H1 (cell line): ENCODE results near the gene PUDP. TPM values are rescaled to one million over a fixed set of nuclear protein-coding genes. Genes with fewer than 3 reads are reported as not detected.

Experiments used
- CTCF ChIA-PET: fragments of 300-600 bp; sonication (Branson Sonifier 250); formaldehyde crosslinking; loops from one replicate; lab custom pipeline; 2021; ENCODE audit not compliant: partially characterized antibody; lab: Charles Lee
- POLR2A ChIA-PET: fragments of 300-600 bp; sonication (Branson Sonifier 250); formaldehyde crosslinking; loops from one replicate; lab custom pipeline; 2021; ENCODE audit warnings: inconsistent platforms; ENCODE audit not compliant: partially characterized antibody; lab: Charles Lee
- DNase-seq, 2 experiments: peaks; one replicate each; pipeline versions ENCODE4 v3.0.0 to v3.0.0-alpha.2; 2010 to 2022; ENCODE audit warnings: low spot score in 2 of 2, low read depth in 1 of 2, mixed read lengths in 1 of 2
- FAIRE-seq: peaks from 2 replicates; lab custom pipeline; 2011; peaks lifted over from hg19 to GRCh38; lab: Jason Lieb, UNC
- H2AFZ ChIP-seq: 2 replicates; pipeline ENCODE4 v1.8.1; 2012; ENCODE audit warnings: low read length, inconsistent platforms
- H2AK5ac ChIP-seq: 2 replicates; pipeline ENCODE4 v1.6.1; 2013; ENCODE audit warnings: low read depth, low read length
- H2BK120ac ChIP-seq: replicated peaks from 2 replicates; pipeline ENCODE3; 2013; ENCODE audit warnings: low read depth, low read length, inconsistent platforms
- H2BK12ac ChIP-seq: 2 replicates; pipeline ENCODE4 v1.6.1; 2013; ENCODE audit warnings: low read depth, low read length
- H2BK15ac ChIP-seq: 2 replicates; pipeline ENCODE4 v1.6.1; 2013; ENCODE audit warnings: low read length
- H2BK20ac ChIP-seq: 2 replicates; pipeline ENCODE4 v1.6.1; 2013; ENCODE audit warnings: low read length
- H2BK5ac ChIP-seq: 2 replicates; pipeline ENCODE4 v1.6.1; 2013; ENCODE audit warnings: low read depth, low read length
- H3K14ac ChIP-seq: 2 replicates; pipeline ENCODE4 v1.6.1; 2013; ENCODE audit warnings: inconsistent platforms; ENCODE audit not compliant: insufficient read length
- H3K18ac ChIP-seq: 2 replicates; pipeline ENCODE4 v1.6.1; 2013; ENCODE audit warnings: low read length; ENCODE audit errors: extremely low read depth
- H3K23ac ChIP-seq: 2 replicates; pipeline ENCODE4 v1.6.1; 2013; ENCODE audit warnings: inconsistent platforms; ENCODE audit not compliant: insufficient read length
- H3K23me2 ChIP-seq: 2 replicates; pipeline ENCODE4 v1.6.1; 2013; ENCODE audit warnings: low read depth, low read length
- H3K27ac ChIP-seq: 2 replicates; pipeline ENCODE4 v1.6.1; 2011; ENCODE audit warnings: low read depth, low read length, inconsistent platforms
- H3K27me3 ChIP-seq, 4 experiments: replicated peaks in 1 of 4; 1 replicate in 1 of 4; 2 replicates in 3 of 4; pipeline versions ENCODE4 v1.6.1 to v1.8.1; 2011 to 2013; ENCODE audit warnings: low read length in 3 of 4, mild to moderate bottlenecking in 3 of 4, inconsistent platforms in 2 of 4, mixed read lengths in 2 of 4, moderate library complexity in 1 of 4; ENCODE audit not compliant: control insufficient read depth in 3 of 4, insufficient read depth in 3 of 4; ENCODE audit errors: extremely low read depth in 1 of 4
- H3K36me3 ChIP-seq, 4 experiments: 2 replicates each; pipeline versions ENCODE4 v1.6.1 to v1.8.1; 2011 to 2013; ENCODE audit warnings: mild to moderate bottlenecking in 4 of 4, low read length in 3 of 4, moderate library complexity in 2 of 4, control low read depth in 1 of 4, inconsistent platforms in 1 of 4; ENCODE audit not compliant: insufficient read depth in 4 of 4, control insufficient read depth in 2 of 4
- H3K4ac ChIP-seq: replicated peaks from 2 replicates; pipeline ENCODE3; 2013; ENCODE audit warnings: low read length, low read depth, mixed read lengths, inconsistent platforms; ENCODE audit not compliant: insufficient read length
- H3K4me1 ChIP-seq, 4 experiments: replicated peaks in 1 of 4; 1 replicate in 1 of 4; 2 replicates in 3 of 4; pipeline versions ENCODE4 v1.6.1 to v1.8.1; 2011 to 2013; ENCODE audit warnings: low read length in 3 of 4, inconsistent platforms in 2 of 4, mixed read lengths in 1 of 4; ENCODE audit not compliant: insufficient read depth in 4 of 4, control insufficient read depth in 3 of 4
- H3K4me2 ChIP-seq, 2 experiments: 2 replicates each; pipeline versions ENCODE4 v1.6.1 to v1.8.1; 2011 to 2013; ENCODE audit warnings: low read depth in 2 of 2, low read length in 2 of 2, control low read depth in 1 of 2, inconsistent platforms in 1 of 2, mild to moderate bottlenecking in 1 of 2; ENCODE audit not compliant: insufficient read depth in 1 of 2
- H3K4me3 ChIP-seq, 4 experiments: fragments of 200-600, 300-600 bp in 1 of 4; sonication (generic), shearing (Covaris generic), sonication (Bioruptor Twin) in 1 of 4; 2 replicates each; pipeline versions ENCODE4 v1.5.1 to v1.8.1; 2011 to 2016; ENCODE audit warnings: low read length in 4 of 4, low read depth in 3 of 4, control low read depth in 2 of 4, inconsistent platforms in 2 of 4, mild to moderate bottlenecking in 2 of 4, mixed read lengths in 1 of 4, moderate library complexity in 1 of 4; ENCODE audit not compliant: insufficient read depth in 2 of 4; ENCODE audit errors: extremely low read depth in 1 of 4
- H3K56ac ChIP-seq: replicated peaks from 2 replicates; pipeline ENCODE3; 2013; ENCODE audit warnings: low read depth, mild to moderate bottlenecking, mixed read lengths, low read length, inconsistent platforms; ENCODE audit not compliant: insufficient read length
- H3K79me1 ChIP-seq: 2 replicates; pipeline ENCODE4 v1.6.1; 2013; ENCODE audit warnings: low read depth, low read length, control low read depth
- H3K79me2 ChIP-seq, 2 experiments: 2 replicates each; pipeline versions ENCODE4 v1.6.1 to v1.8.1; 2012 to 2013; ENCODE audit warnings: low read length in 2 of 2, mild to moderate bottlenecking in 2 of 2, inconsistent platforms in 1 of 2; ENCODE audit not compliant: insufficient read depth in 2 of 2, control insufficient read depth in 1 of 2
- H3K9ac ChIP-seq, 4 experiments: replicated peaks in 1 of 4; 1 replicate in 1 of 4; 2 replicates in 3 of 4; pipeline versions ENCODE4 v1.6.1 to v1.8.1; 2011 to 2013; ENCODE audit warnings: low read depth in 3 of 4, low read length in 3 of 4, control low read depth in 2 of 4, mild to moderate bottlenecking in 2 of 4, moderate library complexity in 2 of 4, inconsistent platforms in 1 of 4; ENCODE audit errors: extremely low read depth in 1 of 4
- H3K9me3 ChIP-seq, 2 experiments: 2 replicates each; pipeline versions ENCODE4 v1.6.1 to v1.8.1; 2012 to 2013; ENCODE audit warnings: mild to moderate bottlenecking in 2 of 2, moderate library complexity in 2 of 2, control low read depth in 1 of 2, inconsistent platforms in 1 of 2, low read depth in 1 of 2, low read length in 1 of 2, mixed read lengths in 1 of 2; ENCODE audit not compliant: insufficient read depth in 2 of 2
- H4K20me1 ChIP-seq, 2 experiments: replicated peaks in 1 of 2; 2 replicates each; pipeline versions ENCODE3 to v1.8.1; 2011 to 2013; ENCODE audit warnings: inconsistent platforms in 2 of 2, low read length in 2 of 2, mild to moderate bottlenecking in 1 of 2; ENCODE audit not compliant: insufficient read depth in 2 of 2, control insufficient read depth in 1 of 2
- H4K5ac ChIP-seq: 2 replicates; pipeline ENCODE4 v1.6.1; 2013; ENCODE audit warnings: low read length, low read depth, mixed read lengths, inconsistent platforms; ENCODE audit not compliant: insufficient read length
- H4K8ac ChIP-seq: 2 replicates; pipeline ENCODE4 v1.8.0; 2013; ENCODE audit warnings: mild to moderate bottlenecking, moderate library complexity, low read length, inconsistent platforms; ENCODE audit not compliant: insufficient read depth; ENCODE audit errors: extremely low read depth
- H4K91ac ChIP-seq: replicated peaks from 2 replicates; pipeline ENCODE3; 2013; ENCODE audit warnings: low read length, mixed read lengths, inconsistent platforms; ENCODE audit not compliant: insufficient read length
- ASH2L ChIP-seq: fragments of 200-600, 300-600 bp; sonication (generic); IDR thresholded peaks from one replicate; pipeline ENCODE4 v1.7.1; 2017; ENCODE audit warnings: low read length
- BRCA1 ChIP-seq: IDR thresholded peaks from 2 replicates; pipeline ENCODE4 v1.6.1; 2012; ENCODE audit warnings: low read depth, low read length, improper control_type of control experiment
- EGR1 ChIP-seq: IDR thresholded peaks from 2 replicates; pipeline ENCODE4 v1.6.1; 2011; ENCODE audit warnings: low read depth, low read length, borderline replicate concordance
- FOSL1 ChIP-seq: IDR thresholded peaks from 2 replicates; pipeline ENCODE4 v1.6.1; 2011; ENCODE audit warnings: mild to moderate bottlenecking, low read depth, low read length, moderate library complexity; ENCODE audit not compliant: insufficient read depth
- JUN ChIP-seq: IDR thresholded peaks from 2 replicates; pipeline ENCODE4 v1.6.1; 2011; ENCODE audit warnings: low read depth, mild to moderate bottlenecking, improper control_type of control experiment, low read length
- JUND ChIP-seq: IDR thresholded peaks from 2 replicates; pipeline ENCODE4 v1.6.1; 2011; ENCODE audit warnings: mild to moderate bottlenecking, improper control_type of control experiment, low read length
- KDM4A ChIP-seq: IDR thresholded peaks from one replicate; pipeline ENCODE4 v1.7.1; 2012; ENCODE audit warnings: low read depth, mild to moderate bottlenecking, moderate library complexity, low read length, inconsistent platforms; ENCODE audit not compliant: severe bottlenecking
- KDM5A ChIP-seq: fragments of 200-600 bp; IDR thresholded peaks from 2 replicates; pipeline ENCODE4 v1.7.1; 2012; ENCODE audit warnings: mild to moderate bottlenecking, low read length, inconsistent platforms, mixed read lengths
- SP2 ChIP-seq: IDR thresholded peaks from 2 replicates; pipeline ENCODE4 v1.6.1; 2012; ENCODE audit warnings: mild to moderate bottlenecking, low read length, inconsistent platforms
- ZNF274 ChIP-seq: IDR thresholded peaks from 2 replicates; pipeline ENCODE4 v1.7.0; 2012; ENCODE audit warnings: low read length, borderline replicate concordance; ENCODE audit errors: extremely low read depth
- WGBS, 2 experiments: shearing (Covaris generic) in 1 of 2; methylation state at CpG; one replicate each; pipeline versions ENCODE4 v1.1.6 to v1.1.7; 2013 to 2015; ENCODE audit warnings: low lambda C conversion rate in 2 of 2, mixed read lengths in 2 of 2, inconsistent platforms in 1 of 2, low coverage in 1 of 2, missing lambda C conversion rate in 1 of 2; ENCODE audit not compliant: insufficient replicate concordance in 2 of 2, insufficient coverage in 1 of 2, insufficient read length in 1 of 2; ENCODE audit errors: extremely low coverage in 1 of 2, missing lambda C conversion rate in 1 of 2; 5-methylcytosine and 5-hydroxymethylcytosine counted together
- polyA plus RNA-seq, 7 experiments: library from polyadenylated mRNA; depleted of rRNA in 3 of 7; stranded (reverse) in 5 of 7; unstranded in 2 of 7; fragments of >200 nt in 5 of 7; fragments of 200-250 nt in 2 of 7; gene quantifications; 1 replicate in 5 of 7; 2 replicates in 1 of 7; 4 replicates in 1 of 7; pipeline versions ENCODE4 v1.2.1 to v1.2.3, GENCODE V29; 2011 to 2013; ENCODE audit warnings: missing spikeins in 2 of 7, mixed read lengths in 2 of 7
- total RNA-seq: library from RNA; stranded (reverse); fragmentation: NEBNext Ultra II Directional; extraction: Animal tissue kit (Norgen Biotek cat#: 25700); gene quantifications from 2 replicates; pipeline ENCODE4 v1.2.1, GENCODE V29; 2021

Gene PUDP
- total and polyA plus RNA-seq, 2 of the 8 experiments (the other 6 are each of a cell fraction or from before 2014, with no cell fraction given): 27.2 to 30.2 TPM

GRCh38 chrX:7102119-7102518, 45.8 kb downstream of the PUDP start:
- no peaks in the 10 kb centered on the region for H3K79me2 ChIP-seq
- CTCF ChIA-PET: no interaction called here
- WGBS, 2 experiments: 100% methylated on average over 1 of the region's 3 CpGs; no CpG with 5 or more reads in 1 of the 2 experiments

More at GRCh38 chrX:7102119-7102518, 45.8 kb downstream of the PUDP start:
- Histone ChIP-seq H3K23me2 (no peaks in the 10 kb centered on the region), H3K14ac (no peak overlapping the region), H3K4me2 (no peak overlapping the region), H3K36me3 (0 out of 8 replicates have a peak, but pooled peaks cover 0 to 3% (median 0%) of the 10 kb centered on the region in 4 experiments), H3K9me3 (no peaks in the 10 kb centered on the region), H4K20me1 (no peaks in the 10 kb centered on the region), H3K79me1 (no peaks in the 10 kb centered on the region), H2BK20ac (no peak overlapping the region), H2BK12ac (no peak overlapping the region), H3K23ac (no peak overlapping the region), H2BK120ac (no peak overlapping the region), H3K18ac (no peak overlapping the region), H2BK15ac (no peak overlapping the region), H4K91ac (no peak overlapping the region), H3K4ac (no peak overlapping the region), H3K27me3 (no peaks in the 10 kb centered on the region), H4K8ac (no peak overlapping the region), H3K27ac (no peak overlapping the region), H3K56ac (no peak overlapping the region), H4K5ac (no peak overlapping the region), H3K9ac (no peak overlapping the region), H2BK5ac (no peak overlapping the region), H3K4me1 (peaks cover 0 to 8% (median 3%) of the 10 kb centered on the region in 4 experiments; a peak in 2 of 7 replicates), H2AFZ (no peak overlapping the region)
- POLR2A ChIA-PET: no interaction called here
- no peak for FAIRE-seq
- DNase-seq: no peak
- TF ChIP-seq SP2: no peak
- TF ChIP-seq BRCA1: no peak
- no peak for TF ChIP-seq JUN
- no peak for TF ChIP-seq KDM5A
- no peak for TF ChIP-seq JUND
- no peak for TF ChIP-seq FOSL1
- TF ChIP-seq EGR1: no peak
- TF ChIP-seq ZNF274: no peak
- TF ChIP-seq ASH2L: no peak
- no peak for TF ChIP-seq KDM4A
- TF ChIP-seq, all 59 proteins: peak for 0
- Histone ChIP-seq H2AK5ac (no peak overlapping the region), H3K4me3 (no peak overlapping the region)
